Activated T-cell treated with anti-CD3 and anti-CD28 coated beads, Interleukin-2, amount 50 U/mL, for 24 hours (primary cell): Measurements from ENCODE around the gene TAT.
"Not testable (repeated sequence)": the region's sequence is repeated elsewhere in the genome, so short reads cannot be mapped to it uniquely, and the experiment has no call there.

Experiments used
- DNase-seq: peaks from one replicate; pipeline ENCODE4 v3.0.0-alpha.2; 2020
- H3K27ac Mint-ChIP-seq: 2 replicates; pipeline ENCODE4 v1.8.0; 2020; ENCODE audit warnings: mild to moderate bottlenecking, mixed read lengths
- H3K27me3 Mint-ChIP-seq: 2 replicates; pipeline ENCODE4 v1.8.0; 2020; ENCODE audit warnings: mixed read lengths
- H3K36me3 Mint-ChIP-seq: 2 replicates; pipeline ENCODE4 v1.8.0; 2020; ENCODE audit warnings: low read depth, mixed read lengths
- H3K4me1 Mint-ChIP-seq: 2 replicates; pipeline ENCODE4 v1.8.0; 2020; ENCODE audit warnings: low read depth, mixed read lengths
- H3K4me3 Mint-ChIP-seq: 2 replicates; pipeline ENCODE4 v1.8.0; 2020; ENCODE audit warnings: mild to moderate bottlenecking, moderate library complexity, mixed read lengths
- H3K9me3 Mint-ChIP-seq: 2 replicates; pipeline ENCODE4 v1.8.0; 2020; ENCODE audit warnings: mixed read lengths

TAT gene

DNA sequence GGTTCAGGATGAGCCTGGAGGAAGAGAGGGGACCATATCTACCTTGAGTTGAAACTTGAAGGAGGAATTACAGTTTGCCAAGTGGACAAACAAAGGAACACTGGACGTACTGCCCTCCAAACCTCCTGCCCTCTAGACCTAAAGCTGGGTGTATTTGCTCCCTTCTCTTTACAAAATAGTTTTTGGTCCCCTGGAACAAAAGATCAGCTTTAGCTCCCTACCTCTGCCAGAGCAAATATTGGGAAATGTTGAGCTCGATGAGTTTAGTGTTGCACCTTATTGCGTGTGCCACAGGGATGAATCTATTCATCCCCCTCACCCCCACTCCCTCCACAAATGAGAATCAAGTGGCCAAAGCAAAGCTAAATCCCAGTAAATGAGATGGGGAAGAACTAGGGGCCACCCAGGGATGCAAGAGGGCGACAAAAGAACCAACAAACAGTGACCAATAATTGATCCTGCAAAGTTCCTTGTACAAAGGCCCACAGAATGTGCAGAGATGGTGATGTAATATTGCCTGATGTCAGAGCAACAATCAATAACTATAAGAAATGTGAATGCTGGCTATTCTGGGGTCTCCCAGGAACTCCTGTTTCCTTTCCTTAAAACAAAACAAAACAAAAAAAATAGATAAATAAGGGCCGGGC is 17.2 kb upstream of the TAT start:
- peaks cover 46% of the 10 kb centered on the region for H3K27me3 Mint-ChIP-seq

DNA sequence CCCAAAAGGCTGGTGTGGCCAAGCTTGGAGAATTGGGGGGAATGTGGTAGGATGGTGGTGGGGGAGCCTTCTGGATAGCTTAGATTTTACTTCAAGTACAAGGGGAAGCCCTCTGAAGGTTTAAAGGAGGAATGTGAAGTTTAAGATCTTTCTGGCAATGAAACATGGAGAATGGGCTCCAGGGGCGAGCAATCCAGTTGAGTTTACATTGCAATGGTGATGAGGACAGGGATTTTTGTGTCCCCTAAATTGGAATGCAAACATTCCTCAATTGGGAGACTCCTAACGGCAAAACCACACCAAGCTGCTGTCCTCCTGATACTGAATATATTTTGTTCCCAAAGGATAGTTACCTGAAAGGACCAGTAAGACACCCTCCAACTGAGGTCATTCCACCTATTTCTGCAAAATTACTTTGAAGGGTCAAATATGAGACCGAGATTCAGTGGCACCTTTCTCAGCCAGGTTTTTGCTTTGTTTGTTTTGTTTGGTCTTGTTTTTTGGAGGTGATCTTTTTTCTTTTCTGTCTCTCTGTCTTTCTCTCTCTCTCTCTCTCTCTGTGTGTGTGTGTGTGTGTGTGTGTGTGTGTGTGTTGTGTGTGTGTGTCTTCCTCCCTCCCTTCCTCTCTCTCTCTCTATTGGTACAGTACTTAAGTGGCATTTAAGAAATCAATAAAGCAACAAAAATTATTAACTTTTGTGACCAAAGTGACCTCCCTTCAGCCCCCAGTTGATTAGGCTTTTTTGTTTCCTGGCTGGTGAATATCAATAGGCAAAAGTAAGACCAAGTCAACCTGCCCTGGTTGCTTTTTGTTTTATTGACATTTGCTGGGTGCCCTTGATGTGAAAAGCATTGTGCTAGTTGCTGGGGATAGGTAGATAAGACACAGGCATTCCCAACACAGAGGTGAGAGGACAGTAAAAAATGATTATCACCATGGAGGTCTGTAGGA is 16.4 kb upstream of the TAT start:
- H3K4me3 Mint-ChIP-seq, result no peak overlapping the region
- H3K9me3 Mint-ChIP-seq, result no peaks in the 10 kb centered on the region
- no peaks in the 10 kb centered on the region for H3K4me1 Mint-ChIP-seq
- H3K27ac Mint-ChIP-seq, result no peak overlapping the region
- DNase-seq, result no peak
- no peaks in the 10 kb centered on the region for H3K36me3 Mint-ChIP-seq
- peaks cover 47% of the 10 kb centered on the region for H3K27me3 Mint-ChIP-seq

More for the DNA sequence above, 17.2 kb upstream of the TAT start:
- no peak overlapping the region for H3K4me3 Mint-ChIP-seq
- no peak for DNase-seq
- H3K27ac Mint-ChIP-seq, result no peak overlapping the region
- no peaks in the 10 kb centered on the region for H3K9me3 Mint-ChIP-seq
- H3K36me3 Mint-ChIP-seq, result no peaks in the 10 kb centered on the region
- H3K4me1 Mint-ChIP-seq, result no peaks in the 10 kb centered on the region

DNA sequence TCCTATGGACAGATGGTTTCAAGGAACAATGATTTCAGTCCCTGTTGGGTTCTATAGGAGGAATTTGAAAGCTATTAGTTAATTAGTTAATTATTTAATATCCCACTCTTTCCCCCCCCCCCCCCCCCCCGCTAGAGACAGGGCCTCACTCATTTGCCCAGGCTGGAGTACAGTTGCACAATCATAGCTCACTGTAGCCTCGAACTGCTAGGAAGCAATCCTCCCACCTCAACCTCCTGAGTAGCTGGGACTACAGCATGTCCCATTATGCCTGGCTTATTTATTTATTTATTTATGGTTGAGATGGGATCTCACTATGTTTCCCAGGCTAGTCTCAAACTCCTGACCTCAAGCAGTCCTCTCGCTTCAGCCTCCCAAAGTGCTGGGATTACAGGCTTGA is 15.0 kb upstream of the TAT start:
- H3K36me3 Mint-ChIP-seq, result no peaks in the 10 kb centered on the region
- no peak for DNase-seq
- H3K27me3 Mint-ChIP-seq, result peaks cover 60% of the 10 kb centered on the region
- no peaks in the 10 kb centered on the region for H3K9me3 Mint-ChIP-seq
- no peak overlapping the region for H3K27ac Mint-ChIP-seq
- no peaks in the 10 kb centered on the region for H3K4me1 Mint-ChIP-seq
- no peak overlapping the region for H3K4me3 Mint-ChIP-seq

DNA sequence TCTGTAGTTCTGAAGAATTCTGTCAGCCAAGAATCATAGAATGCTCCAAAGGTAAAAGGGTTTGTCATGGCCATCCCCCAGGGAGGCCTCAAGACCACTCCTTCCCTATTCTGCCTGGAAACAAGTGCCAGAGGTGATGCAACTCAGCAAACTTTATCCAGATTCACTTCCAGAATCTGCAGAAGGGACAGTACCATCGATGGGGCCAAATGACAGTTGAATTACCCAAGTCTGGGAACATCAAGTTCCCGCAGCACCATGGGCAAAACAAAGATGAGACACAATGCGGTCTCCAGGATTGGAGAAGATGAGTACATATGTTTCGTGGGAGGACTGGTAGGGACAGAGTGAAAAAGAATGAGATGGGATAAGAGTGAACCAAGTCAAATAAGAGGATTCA is 13.7 kb upstream of the TAT start:
- no peaks in the 10 kb centered on the region for H3K4me1 Mint-ChIP-seq
- H3K9me3 Mint-ChIP-seq, result no peaks in the 10 kb centered on the region
- H3K27ac Mint-ChIP-seq, result no peak overlapping the region
- H3K27me3 Mint-ChIP-seq, result peaks cover 63% of the 10 kb centered on the region
- no peak for DNase-seq
- no peaks in the 10 kb centered on the region for H3K36me3 Mint-ChIP-seq
- H3K4me3 Mint-ChIP-seq, result no peak overlapping the region

DNA sequence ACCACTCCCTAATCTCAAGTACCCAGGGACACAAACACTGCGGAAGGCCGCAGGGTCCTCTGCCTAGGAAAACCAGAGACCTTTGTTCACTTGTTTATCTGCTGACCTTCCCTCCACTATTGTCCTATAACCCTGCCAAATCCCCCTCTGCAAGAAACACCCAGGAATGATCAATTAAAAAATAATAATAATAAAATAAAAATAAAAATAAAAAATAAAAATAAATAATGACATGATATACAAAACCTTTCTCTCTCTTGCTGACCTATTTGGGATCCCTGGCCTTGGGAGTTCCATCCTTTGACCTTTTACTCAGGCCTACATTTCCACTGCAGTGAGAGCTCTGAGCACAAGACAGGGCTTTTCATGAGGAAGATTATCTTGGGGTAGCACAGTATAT is 13.2 kb upstream of the TAT start:
- not testable (repeated sequence) for H3K9me3 Mint-ChIP-seq, H3K27ac Mint-ChIP-seq, H3K4me1 Mint-ChIP-seq, DNase-seq, H3K36me3 Mint-ChIP-seq, H3K4me3 Mint-ChIP-seq
- H3K27me3 Mint-ChIP-seq, result peaks cover 62% of the 10 kb centered on the region

DNA sequence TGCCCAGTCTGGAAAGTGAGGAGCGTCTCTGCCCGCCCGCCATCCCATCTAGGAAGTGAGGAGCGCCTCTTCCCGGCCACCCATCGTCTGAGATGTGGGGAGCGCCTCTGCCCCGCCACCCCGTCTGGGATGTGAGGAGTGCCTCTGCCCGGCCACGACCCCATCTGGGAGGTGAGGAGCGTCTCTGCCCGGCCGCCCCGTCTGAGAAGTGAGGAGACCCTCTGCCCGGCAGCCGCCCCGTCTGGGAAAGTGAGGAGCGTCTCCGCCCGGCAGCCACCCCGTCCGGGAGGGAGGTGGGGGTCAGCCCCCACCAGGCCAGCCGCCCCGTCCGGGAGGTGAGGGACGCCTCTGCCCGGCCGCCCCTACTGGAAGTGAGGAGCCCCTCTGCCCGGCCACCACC is 12.4 kb upstream of the TAT start:
- H3K4me1 Mint-ChIP-seq, H3K9me3 Mint-ChIP-seq, DNase-seq, H3K4me3 Mint-ChIP-seq, H3K27ac Mint-ChIP-seq, H3K36me3 Mint-ChIP-seq: not testable (repeated sequence)
- peaks cover 58% of the 10 kb centered on the region for H3K27me3 Mint-ChIP-seq

DNA sequence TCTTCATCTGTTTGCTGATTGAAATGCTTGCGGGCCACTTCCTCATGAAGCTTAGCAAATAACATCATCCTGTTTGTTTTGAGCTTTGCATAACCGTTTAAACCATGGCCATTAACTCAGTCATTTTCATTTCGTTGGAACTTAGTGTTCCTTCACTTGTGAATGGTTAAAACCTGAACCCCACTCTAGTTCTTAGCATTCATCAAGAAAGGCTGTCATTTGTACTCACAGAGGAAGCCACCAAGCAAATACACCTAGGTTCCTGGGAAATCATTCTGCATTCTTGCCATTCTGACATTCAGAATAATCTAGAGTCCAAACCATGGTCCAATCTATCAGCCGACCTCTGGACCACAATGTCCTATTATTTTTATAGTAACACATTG is 8.4 kb upstream of the TAT start:
- Mint-ChIP-seq H3K4me3 (no peak overlapping the region), H3K4me1 (no peaks in the 10 kb centered on the region), H3K27me3 (peaks cover 40% of the 10 kb centered on the region), H3K27ac (no peak overlapping the region), H3K9me3 (no peaks in the 10 kb centered on the region), H3K36me3 (no peaks in the 10 kb centered on the region)
- no peak for DNase-seq

DNA sequence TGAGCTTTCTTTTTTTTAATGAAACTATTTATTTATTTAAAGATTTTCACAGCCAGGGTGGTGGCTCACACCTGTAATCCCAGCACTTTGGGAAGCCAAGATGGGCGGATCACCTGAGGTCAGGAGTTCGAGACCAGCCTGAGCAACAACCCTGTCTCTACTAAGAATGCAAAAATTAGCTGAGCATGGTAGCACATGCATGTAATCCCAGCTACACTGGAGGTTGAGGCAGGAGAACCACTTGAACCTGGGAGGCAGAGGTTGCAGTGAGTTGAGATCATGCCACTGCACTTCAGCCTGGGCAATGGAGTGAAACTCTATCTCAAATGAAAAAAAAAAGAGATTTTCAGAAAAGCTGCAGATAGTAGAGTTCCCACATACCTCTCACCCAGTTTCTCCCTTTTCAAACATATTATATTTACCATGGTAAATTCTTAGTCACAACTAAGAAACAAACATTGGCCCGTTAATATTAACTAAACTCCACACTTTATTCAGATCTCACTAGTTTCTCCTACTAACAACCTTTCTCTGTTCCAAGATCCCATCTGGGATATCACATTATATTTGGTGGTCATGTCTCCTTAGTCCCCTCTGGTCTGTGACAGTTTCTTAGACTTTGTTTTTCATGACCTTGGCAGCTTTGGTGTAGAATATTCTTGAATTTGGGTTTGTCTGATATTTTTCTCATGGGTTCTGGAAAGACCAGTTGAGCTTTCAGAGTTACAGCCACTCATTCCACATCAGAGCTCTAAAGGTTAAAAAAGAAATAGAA is 7.8 kb upstream of the TAT start:
- no peak overlapping the region for H3K27ac Mint-ChIP-seq
- H3K27me3 Mint-ChIP-seq, result peaks cover 38% of the 10 kb centered on the region
- no peak overlapping the region for H3K4me3 Mint-ChIP-seq
- no peaks in the 10 kb centered on the region for H3K4me1 Mint-ChIP-seq
- DNase-seq, result no peak
- no peaks in the 10 kb centered on the region for H3K36me3 Mint-ChIP-seq
- no peaks in the 10 kb centered on the region for H3K9me3 Mint-ChIP-seq

DNA sequence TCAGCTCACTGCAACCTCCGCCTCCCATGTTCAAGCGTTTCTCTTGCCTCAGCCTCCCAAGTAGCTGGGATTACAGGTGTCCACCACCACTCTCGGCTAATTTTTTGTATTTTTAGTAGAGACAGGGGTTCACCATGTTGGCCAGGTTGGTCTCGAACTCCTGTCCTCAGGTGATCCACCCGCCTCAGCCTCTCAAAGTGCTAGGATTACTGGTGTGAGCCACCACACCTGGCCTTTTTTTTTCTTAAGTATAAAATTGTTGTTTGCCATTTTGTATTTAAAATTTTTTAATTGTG is 5.6 kb upstream of the TAT start:
- not testable (repeated sequence) for H3K4me3 Mint-ChIP-seq, H3K27ac Mint-ChIP-seq, H3K4me1 Mint-ChIP-seq, H3K36me3 Mint-ChIP-seq, H3K9me3 Mint-ChIP-seq, DNase-seq
- H3K27me3 Mint-ChIP-seq, result peaks cover 31% of the 10 kb centered on the region

DNA sequence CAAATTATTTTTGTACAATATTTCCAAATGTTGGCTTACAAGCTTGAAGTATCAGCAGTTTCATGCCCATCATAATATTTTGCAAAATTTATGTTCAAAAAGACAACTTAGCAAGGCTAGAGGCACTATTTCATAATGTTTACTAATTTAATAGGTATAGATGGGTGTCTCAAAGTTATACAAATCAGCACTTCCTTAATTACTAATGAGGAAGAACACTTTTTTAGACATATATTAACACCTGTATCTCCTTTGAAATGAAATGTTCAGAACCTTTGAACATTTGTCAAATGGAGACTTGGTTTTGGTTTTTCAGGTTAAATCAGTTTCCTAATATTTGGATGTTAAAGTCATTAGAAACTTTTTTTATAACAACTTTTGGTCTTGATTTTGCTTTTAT is 2.2 kb downstream of the TAT start:
- DNase-seq, result no peak
- H3K36me3 Mint-ChIP-seq, result no peaks in the 10 kb centered on the region
- H3K27me3 Mint-ChIP-seq, result peaks cover 27% of the 10 kb centered on the region
- H3K4me1 Mint-ChIP-seq, result no peaks in the 10 kb centered on the region
- H3K4me3 Mint-ChIP-seq, result no peak overlapping the region
- H3K27ac Mint-ChIP-seq, result no peak overlapping the region
- no peaks in the 10 kb centered on the region for H3K9me3 Mint-ChIP-seq

DNA sequence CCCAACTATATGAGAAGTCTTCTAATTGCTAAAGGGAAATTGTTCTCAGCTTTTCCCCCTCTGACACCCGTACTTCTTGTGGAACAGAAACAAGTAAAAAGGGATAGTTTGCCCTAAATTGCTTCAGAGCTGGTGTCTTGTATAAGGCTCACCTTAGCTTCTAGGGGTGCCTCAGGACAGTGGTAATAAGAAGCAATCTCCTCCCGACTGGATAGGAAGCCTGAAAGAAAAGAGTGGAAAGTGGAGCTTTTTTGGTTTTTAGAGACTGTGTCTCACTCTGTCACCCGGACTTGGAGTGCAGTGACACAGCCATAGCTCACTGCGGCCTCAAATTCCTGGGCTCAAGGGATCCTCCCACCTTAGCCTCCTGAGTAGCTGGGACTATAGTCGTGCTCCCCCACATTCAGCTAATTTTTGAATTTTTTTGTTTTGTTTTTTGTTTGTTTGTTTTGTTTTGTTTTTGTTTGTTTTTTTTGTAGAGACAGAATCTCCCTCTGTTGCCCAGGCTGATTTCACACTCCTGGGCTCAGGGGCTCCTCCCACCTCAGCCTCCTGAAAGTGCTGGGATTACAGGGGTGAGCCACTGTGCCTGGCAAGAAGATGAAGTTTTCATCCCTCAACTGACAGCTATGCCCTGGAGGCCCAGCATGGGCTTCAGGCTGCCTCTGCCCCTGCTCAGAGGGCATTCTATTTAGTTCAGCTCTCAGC is 3.4 kb downstream of the TAT start:
- Mint-ChIP-seq H3K27me3 (peaks cover 27% of the 10 kb centered on the region), H3K9me3 (no peaks in the 10 kb centered on the region), H3K4me1 (no peaks in the 10 kb centered on the region), H3K36me3 (no peaks in the 10 kb centered on the region), H3K27ac (no peak overlapping the region), H3K4me3 (no peak overlapping the region)
- DNase-seq, result no peak

DNA sequence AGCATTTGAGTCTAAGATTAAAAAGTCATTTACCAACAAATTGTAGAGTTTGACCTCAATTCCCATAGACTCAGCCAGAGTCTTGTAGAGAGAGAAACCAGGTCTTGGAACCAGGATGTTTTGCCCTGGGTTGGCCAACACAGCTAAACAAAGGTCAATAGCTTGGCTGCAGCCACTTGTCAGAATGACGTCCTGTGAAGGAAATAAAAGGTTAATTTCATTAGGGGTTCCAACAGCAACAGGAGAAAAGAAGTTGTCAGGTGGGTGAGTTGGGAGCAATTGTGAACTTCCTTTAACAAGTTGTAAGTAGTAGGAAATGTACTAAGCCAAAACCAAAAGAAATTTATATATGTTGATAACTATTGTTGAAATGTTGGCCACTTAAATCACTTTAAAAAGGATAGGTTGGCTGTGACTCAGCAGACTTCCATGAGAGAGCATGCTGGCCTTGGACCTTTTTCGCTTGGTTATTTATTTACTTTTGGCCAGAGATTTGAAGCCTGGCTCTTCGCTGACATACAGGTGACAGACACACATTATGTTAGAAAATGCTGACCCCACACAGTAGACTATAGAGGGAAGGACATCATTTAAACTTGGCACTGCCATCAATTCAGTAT is 4.3 kb downstream of the TAT start:
- Mint-ChIP-seq H3K27me3 (peaks cover 22% of the 10 kb centered on the region), H3K27ac (no peak overlapping the region), H3K9me3 (no peaks in the 10 kb centered on the region), H3K4me1 (no peaks in the 10 kb centered on the region), H3K36me3 (no peaks in the 10 kb centered on the region), H3K4me3 (no peak overlapping the region)
- no peak for DNase-seq

DNA sequence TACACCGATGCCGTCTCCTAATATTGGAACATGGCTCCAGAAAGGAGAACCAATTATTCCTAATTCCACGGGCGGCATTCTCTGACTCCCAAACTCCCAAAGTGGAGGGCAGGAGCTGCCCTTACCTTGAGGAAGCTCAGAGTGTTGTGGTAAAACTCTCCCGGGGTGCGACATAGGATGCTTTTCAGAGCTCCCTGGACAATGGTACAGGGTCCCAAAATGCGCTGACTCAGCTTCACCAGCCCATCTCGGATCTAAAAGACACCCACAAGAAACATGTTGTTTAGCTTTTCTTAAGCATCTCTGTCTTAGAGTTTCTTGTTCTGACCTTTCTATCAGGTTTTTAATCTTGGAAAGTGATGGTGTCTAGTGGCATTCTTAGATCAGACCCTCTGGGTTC is 6.7 kb downstream of the TAT start:
- H3K9me3 Mint-ChIP-seq, result no peaks in the 10 kb centered on the region
- no peaks in the 10 kb centered on the region for H3K36me3 Mint-ChIP-seq
- H3K4me1 Mint-ChIP-seq, result peaks cover 9% of the 10 kb centered on the region
- H3K27me3 Mint-ChIP-seq, result peaks cover 4% of the 10 kb centered on the region
- DNase-seq, result no peak
- no peak overlapping the region for H3K27ac Mint-ChIP-seq
- H3K4me3 Mint-ChIP-seq, result no peak overlapping the region

DNA sequence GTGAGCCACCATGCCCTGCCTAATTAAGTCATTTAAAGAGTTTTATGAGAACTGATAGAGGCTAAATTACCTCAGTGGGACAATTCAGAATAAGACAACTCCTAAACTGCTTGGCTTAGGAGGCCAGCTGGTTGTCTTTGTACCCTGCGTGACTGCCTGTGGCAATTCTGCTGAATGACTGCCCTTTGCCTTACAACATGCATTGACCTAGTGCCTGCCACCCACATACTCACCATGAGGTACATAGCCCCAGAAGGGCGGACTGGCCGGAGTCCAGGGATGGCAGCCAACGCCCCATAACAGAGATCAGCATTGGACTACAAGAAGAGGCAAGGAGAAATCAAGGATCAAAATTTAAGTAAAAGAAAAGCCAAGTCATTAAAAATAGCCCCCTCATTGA is 7.3 kb downstream of the TAT start:
- no peaks in the 10 kb centered on the region for H3K36me3 Mint-ChIP-seq
- H3K4me3 Mint-ChIP-seq, result no peak overlapping the region
- peaks cover 10% of the 10 kb centered on the region for H3K4me1 Mint-ChIP-seq
- H3K27ac Mint-ChIP-seq, result no peak overlapping the region
- H3K9me3 Mint-ChIP-seq, result no peaks in the 10 kb centered on the region
- peaks cover 4% of the 10 kb centered on the region for H3K27me3 Mint-ChIP-seq
- no peak for DNase-seq
